ENCODE results near the gene KCNQ5.

DNA sequence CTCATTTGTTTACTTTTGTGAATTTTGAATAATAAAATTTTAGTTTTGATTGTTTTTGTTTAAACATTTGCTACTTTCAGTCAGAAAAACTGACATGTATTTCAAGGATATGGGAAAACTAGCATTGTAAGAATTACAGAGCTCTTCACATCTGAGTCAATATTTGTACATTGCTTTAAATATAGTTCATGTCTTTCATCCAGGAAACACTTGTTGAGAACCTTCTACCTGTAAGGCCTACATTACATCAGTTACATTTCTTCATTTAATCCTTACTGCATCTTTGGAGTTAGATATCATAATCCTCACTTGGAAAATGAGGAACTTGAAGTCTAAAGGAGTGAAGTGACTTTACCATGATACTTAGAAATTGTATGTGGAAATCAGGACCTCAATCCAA, 242.9 kb downstream of the KCNQ5 start:
- TF ChIP-seq, protein P1, sequence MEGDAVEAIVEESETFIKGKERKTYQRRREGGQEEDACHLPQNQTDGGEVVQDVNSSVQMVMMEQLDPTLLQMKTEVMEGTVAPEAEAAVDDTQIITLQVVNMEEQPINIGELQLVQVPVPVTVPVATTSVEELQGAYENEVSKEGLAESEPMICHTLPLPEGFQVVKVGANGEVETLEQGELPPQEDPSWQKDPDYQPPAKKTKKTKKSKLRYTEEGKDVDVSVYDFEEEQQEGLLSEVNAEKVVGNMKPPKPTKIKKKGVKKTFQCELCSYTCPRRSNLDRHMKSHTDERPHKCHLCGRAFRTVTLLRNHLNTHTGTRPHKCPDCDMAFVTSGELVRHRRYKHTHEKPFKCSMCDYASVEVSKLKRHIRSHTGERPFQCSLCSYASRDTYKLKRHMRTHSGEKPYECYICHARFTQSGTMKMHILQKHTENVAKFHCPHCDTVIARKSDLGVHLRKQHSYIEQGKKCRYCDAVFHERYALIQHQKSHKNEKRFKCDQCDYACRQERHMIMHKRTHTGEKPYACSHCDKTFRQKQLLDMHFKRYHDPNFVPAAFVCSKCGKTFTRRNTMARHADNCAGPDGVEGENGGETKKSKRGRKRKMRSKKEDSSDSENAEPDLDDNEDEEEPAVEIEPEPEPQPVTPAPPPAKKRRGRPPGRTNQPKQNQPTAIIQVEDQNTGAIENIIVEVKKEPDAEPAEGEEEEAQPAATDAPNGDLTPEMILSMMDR (conservative IDR thresholded peaks at IDR 0.05 in 1 of 2, IDR thresholded peaks at IDR 0.05 in 1 of 2; ENCODE audit: low read depth in 1 of 2, low read length in 2 of 2): no peak
- TF ChIP-seq EZH2 (IDR thresholded peaks at IDR 0.05; ENCODE audit: low read length, missing control alignments): no peak
